SU-DHL-6 (cell line): ENCODE results near the gene IP6K3.

Source experiments
- H2AFZ ChIP-seq: fragments of 200-600 bp; sonication (generic); 2 replicates; pipeline ENCODE4 v1.6.1; 2014; ENCODE audit warnings: low read depth, mild to moderate bottlenecking, moderate library complexity, mixed read lengths, antibody characterized with exemption, low read length; ENCODE audit not compliant: severe bottlenecking
- H3F3A ChIP-seq: fragments of 200-600 bp; shearing (Covaris generic); 2 replicates; pipeline ENCODE4 v1.6.0; 2016; ENCODE audit warnings: antibody characterized with exemption, mild to moderate bottlenecking; ENCODE audit not compliant: insufficient read depth
- H3K27ac ChIP-seq: fragments of 200-600 bp; sonication (generic); 2 replicates; pipeline ENCODE4 v1.5.1; 2016; ENCODE audit warnings: low read depth, mild to moderate bottlenecking, low read length, moderate library complexity, mixed read lengths
- H3K27me3 ChIP-seq: fragments of 200-600 bp; sonication (generic), shearing (Covaris generic); 2 replicates; pipeline ENCODE4 v1.6.0; 2014; ENCODE audit warnings: mild to moderate bottlenecking, low read length
- H3K36me3 ChIP-seq: fragments of 200-600 bp; sonication (generic); 2 replicates; pipeline ENCODE4 v1.6.1; 2014; ENCODE audit warnings: mild to moderate bottlenecking, low read length, mixed read lengths
- H3K4me2 ChIP-seq: fragments of 300-600, 200-600 bp; shearing (Covaris generic), sonication (generic); 2 replicates; pipeline ENCODE4 v1.6.0; 2014; ENCODE audit warnings: low read length, low read depth, mild to moderate bottlenecking; ENCODE audit not compliant: poor library complexity, severe bottlenecking
- H3K4me3 ChIP-seq: fragments of 200-600 bp; sonication (generic); 2 replicates; pipeline ENCODE4 v1.5.1; 2014; ENCODE audit warnings: antibody characterized with exemption, low read length, mild to moderate bottlenecking, mixed read lengths; ENCODE audit not compliant: insufficient read depth, poor library complexity, severe bottlenecking
- H3K79me2 ChIP-seq: fragments of 200-600 bp; sonication (generic); 2 replicates; pipeline ENCODE4 v1.6.1; 2014; ENCODE audit warnings: mild to moderate bottlenecking, low read length, moderate library complexity; ENCODE audit not compliant: insufficient read depth
- H3K9ac ChIP-seq: fragments of 200-600 bp; sonication (generic); 2 replicates; pipeline ENCODE4 v1.7.0; 2014; ENCODE audit warnings: mild to moderate bottlenecking, low read length
- H3K9me2 ChIP-seq: fragments of 200-600 bp; sonication (generic); replicated peaks from 2 replicates; pipeline ENCODE4 v1.6.1; 2014; ENCODE audit warnings: low read length; ENCODE audit not compliant: insufficient read depth
- H3K9me3 ChIP-seq: fragments of 200-600 bp; sonication (generic); 2 replicates; pipeline ENCODE4 v1.6.1; 2014; ENCODE audit warnings: low read length, mixed read lengths; ENCODE audit not compliant: insufficient read depth
- H4K20me1 ChIP-seq: fragments of 200-600 bp; sonication (generic); 2 replicates; pipeline ENCODE4 v1.6.1; 2014; ENCODE audit warnings: low read depth, mild to moderate bottlenecking, antibody characterized with exemption, low read length, moderate library complexity, mixed read lengths
- CTCF ChIP-seq: fragments of 200-600 bp; sonication (generic); IDR thresholded peaks from one replicate; pipeline ENCODE4 v1.5.1; 2017; ENCODE audit warnings: antibody characterized with exemption, mild to moderate bottlenecking, low read length, moderate library complexity; ENCODE audit not compliant: insufficient read depth, poor library complexity, severe bottlenecking
- EZH2phosphoT487 ChIP-seq: fragments of 200-600 bp; sonication (generic), shearing (Covaris generic); conservative IDR thresholded peaks from 2 replicates; pipeline ENCODE4 v1.6.1; 2018; ENCODE audit warnings: mild to moderate bottlenecking, antibody characterized with exemption, low read length, moderate library complexity, mixed read lengths

IP6K3 gene

GRCh38 chr6:33689879-33690278, 56.8 kb downstream of the IP6K3 start:
- Histone ChIP-seq H3K9me2 (no peaks in the 10 kb centered on the region), H3K4me3 (no peak overlapping the region), H4K20me1 (no peaks in the 10 kb centered on the region), H3K79me2 (no peaks in the 10 kb centered on the region), H3K27ac (no peak overlapping the region), H2AFZ (no peak overlapping the region), H3K4me2 (no peak overlapping the region), H3F3A (no peaks in the 10 kb centered on the region), H3K36me3 (no peaks in the 10 kb centered on the region), H3K9me3 (no peaks in the 10 kb centered on the region), H3K9ac (no peak overlapping the region), H3K27me3 (no peaks in the 10 kb centered on the region)
- TF ChIP-seq CTCF (no peak), EZH2phosphoT487 (no peak)

- Histone ChIP-seq H2AFZ (no peak overlapping the region), H4K20me1 (no peaks in the 10 kb centered on the region), H3K27ac (no peak overlapping the region), H3F3A (no peaks in the 10 kb centered on the region), H3K9me3 (no peaks in the 10 kb centered on the region), H3K9me2 (no peaks in the 10 kb centered on the region), H3K4me2 (no peak overlapping the region), H3K36me3 (no peaks in the 10 kb centered on the region), H3K9ac (no peak overlapping the region), H3K79me2 (no peaks in the 10 kb centered on the region), H3K4me3 (no peak overlapping the region), H3K27me3 (no peaks in the 10 kb centered on the region)
- no peak for TF ChIP-seq EZH2phosphoT487
- TF ChIP-seq CTCF = no peak
These were observed 57.6 kb downstream of the IP6K3 start for GRCh38 chr6:33689148-33689494.

- H3K9ac ChIP-seq = no peak overlapping the region
- no peak overlapping the region for H3K27ac ChIP-seq
- TF ChIP-seq CTCF (no peak), EZH2phosphoT487 (no peak)
- H2AFZ ChIP-seq = no peak overlapping the region
- H3K27me3 ChIP-seq = no peaks in the 10 kb centered on the region
- H3K36me3 ChIP-seq = no peaks in the 10 kb centered on the region
- H3K9me3 ChIP-seq = no peaks in the 10 kb centered on the region
- no peak overlapping the region for H3K4me2 ChIP-seq
- H3K79me2 ChIP-seq = no peaks in the 10 kb centered on the region
- no peaks in the 10 kb centered on the region for H4K20me1 ChIP-seq
- no peak overlapping the region for H3K4me3 ChIP-seq
- H3F3A ChIP-seq = no peaks in the 10 kb centered on the region
- H3K9me2 ChIP-seq = no peaks in the 10 kb centered on the region
These were observed 58.1 kb downstream of the IP6K3 start for GRCh38 chr6:33688451-33689147.
